Hematopoietic multipotent progenitor cell treated with erythropoietin and hydrocortisone succinate and interleukin-3 and kit ligand, for 8 days (in vitro differentiated cells): ENCODE data around the gene CFAP57.

Experiments
- DNase-seq: peaks from one replicate; pipeline ENCODE4 v3.0.0-alpha.2; 2015

Gene CFAP57

DNA sequence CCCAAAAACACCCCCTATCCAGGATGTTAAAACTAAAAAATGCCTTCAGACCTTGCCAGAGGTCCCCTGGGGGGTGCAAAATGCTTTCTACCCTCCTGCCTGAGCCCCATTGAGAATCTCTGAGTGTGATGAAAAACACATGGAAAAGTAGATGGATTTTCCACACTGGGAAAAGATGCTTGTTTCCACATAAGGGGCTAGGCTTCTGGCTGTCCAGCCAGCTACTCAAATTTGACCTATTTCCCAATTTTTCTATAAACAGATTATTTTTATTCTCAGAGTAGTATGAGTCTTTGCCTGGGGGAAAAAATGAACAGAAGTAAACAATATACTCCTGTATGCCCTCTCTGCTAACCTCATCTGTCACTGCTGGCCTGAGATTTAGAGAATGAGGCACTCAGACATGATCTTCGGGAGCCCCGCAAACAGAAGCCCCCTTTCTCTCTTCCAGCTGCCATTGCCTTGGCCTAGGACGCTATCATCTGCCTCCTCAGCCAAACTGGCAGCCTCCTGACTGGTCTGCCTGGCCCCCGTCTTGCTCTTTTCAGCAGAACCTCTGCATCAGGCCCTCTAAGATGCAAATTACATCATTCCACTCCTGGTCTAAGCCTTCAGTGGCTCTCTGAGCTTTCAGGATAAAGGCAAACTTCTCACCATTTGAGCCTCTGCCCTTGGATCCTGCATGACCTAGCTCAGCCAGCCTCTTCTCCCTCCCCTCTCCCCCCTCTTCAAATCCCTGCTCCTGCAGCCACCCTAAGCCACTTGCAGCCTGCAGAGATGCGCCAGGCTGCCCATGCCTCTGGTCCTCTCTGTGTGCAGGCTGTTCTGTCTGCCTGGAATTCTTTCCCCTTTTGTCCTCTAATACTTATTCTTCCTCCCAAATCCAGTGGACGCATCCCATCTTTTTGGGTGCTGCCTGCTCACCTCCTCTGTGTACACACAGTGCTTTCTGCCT is 58.0 kb downstream of the CFAP57 start:
- no peak for DNase-seq

DNA sequence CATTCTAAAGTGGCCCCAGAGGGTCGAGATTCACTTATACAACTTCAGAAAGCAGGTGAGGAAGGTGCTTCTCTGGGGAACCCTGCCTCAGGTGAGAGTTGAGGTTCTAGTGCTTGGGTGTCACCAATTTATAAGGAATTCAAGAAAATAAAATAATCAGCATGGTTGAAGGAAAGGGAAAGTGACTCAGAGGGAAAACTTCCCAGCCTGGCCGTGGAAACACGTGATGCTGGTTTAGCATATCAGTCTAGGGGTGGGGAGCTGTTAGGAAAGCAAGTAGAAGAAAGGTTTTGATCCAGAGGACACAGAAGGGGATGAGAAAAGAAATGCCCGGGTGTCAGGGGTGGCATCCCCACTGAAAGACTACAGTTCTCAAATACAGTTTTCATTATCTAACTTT is 59.9 kb downstream of the CFAP57 start:
- DNase-seq, result no peak

DNA sequence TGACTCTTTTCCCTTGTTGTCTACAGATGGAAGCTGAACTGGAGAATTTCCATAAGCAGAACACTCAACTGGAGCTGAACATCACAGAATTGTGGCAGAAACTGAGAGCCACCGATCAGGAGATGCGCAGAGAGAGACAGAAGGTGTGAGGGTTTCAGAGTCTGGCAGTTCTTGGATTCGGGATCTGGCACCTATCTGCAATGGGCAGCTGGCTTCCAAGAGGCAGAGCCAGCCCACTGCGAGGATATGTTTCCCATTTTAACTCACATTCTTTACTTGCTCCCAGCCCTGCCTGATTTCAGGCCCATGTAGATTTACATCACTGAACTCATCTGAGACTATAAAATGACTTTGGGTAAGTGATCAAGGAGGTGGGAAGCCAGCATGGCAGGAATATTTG is 60.4 kb downstream of the CFAP57 start:
- DNase-seq, result no peak

DNA sequence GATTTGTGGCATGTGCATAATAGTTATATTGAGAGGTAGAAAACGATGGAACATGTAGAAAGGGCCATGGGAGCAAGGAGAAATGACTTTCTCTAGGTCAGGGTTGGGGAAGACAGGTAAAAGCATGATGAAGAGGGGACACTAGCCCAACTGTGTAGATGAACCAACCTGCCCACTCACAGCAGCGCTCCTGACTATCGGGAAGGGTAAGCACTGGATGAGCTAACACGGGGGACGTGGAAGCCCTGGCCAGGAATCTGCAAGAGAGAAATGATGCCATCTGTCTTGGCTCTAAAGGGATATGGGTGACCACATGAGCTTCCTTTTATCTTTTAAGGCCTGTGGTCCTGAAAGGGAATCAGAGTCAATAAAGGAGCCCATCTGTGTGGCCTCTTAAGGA is 61.5 kb downstream of the CFAP57 start:
- no peak for DNase-seq

DNA sequence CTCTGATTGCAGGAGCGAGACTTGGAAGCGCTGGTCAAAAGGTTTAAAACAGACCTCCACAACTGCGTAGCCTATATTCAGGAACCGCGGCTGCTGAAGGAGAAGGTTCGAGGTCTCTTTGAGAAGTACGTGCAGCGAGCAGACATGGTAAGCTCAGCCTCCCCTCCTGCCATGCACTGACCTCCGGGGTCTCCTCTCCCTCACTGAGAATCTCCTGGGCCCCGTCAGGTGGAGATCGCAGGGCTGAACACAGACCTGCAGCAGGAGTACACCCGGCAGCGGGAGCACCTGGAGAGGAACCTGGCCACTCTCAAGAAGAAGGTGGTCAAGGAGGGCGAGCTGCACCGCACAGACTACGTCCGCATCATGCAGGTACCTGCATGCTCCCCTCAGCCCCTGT is 62.1 kb downstream of the CFAP57 start:
- DNase-seq, result no peak

DNA sequence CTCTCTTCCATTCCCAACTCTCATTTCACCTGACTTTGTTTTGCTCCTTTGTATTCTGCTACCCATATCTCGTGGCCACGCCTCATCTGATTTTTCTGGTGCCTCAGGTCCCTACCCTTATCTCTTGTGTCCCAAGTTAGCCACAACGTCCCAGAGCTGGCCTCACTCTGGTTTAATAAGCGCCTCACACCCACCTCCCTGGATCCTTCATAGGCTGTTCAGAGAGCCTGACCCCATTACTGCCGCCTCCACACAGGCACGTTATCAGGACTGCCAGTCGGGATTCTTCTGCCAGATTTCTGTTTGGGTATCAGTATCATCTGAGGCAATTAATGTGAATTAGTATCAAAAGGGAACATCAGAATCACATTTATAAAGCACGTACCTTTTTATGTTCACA is 62.9 kb downstream of the CFAP57 start:
- peak; percentile 10 for DNase-seq

DNA sequence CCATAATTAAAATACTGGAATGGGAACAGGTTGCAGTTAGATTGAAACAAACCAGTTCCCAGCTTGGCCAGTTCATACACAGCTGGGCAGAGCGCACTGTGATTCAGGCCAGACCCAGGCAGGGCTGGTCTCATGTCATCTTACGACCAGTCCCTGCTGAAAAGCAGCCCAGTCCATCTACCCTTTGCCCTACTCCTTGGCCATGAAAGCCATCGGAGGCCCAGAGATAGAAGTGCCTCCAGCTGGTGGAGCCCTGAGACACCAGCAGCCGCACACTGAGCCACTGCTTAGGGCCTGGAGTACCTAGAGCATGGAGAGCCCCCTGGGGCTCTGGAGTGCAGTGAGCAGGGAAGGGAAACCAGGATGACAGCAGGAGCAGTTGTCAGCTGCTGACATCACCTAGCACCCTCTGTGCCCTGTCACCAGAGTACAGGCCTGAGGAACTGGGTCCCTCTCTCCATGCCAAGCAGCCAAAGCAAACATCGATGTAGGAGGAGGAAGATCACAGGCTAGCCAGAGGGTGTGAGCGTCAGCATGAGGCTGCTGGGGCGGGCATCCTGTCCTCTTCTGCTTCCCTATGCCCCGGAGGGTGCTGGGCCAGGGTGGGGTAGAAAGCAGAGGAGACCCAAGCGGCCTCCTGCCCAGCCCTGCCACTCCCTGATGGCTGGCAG is 63.5 kb downstream of the CFAP57 start:
- no peak for DNase-seq

DNA sequence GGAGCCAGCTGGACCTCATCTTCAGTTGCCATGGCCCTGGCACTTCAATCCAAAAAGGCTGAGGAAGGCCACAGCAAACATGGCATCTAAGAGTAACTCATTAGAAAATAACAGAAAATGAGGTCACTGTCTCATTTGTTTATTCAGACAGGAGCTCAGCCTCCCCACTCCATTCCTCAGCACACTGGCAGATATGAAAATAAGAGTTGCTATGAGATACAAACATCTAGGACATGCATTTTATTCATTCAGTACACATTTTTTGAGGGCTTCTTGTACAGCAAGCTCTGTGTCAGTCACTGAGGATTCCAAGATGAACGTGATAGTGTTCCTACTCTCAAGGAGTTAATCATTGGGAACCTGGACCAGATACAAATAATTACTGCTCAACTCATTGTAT is 65.0 kb downstream of the CFAP57 start:
- no peak for DNase-seq

DNA sequence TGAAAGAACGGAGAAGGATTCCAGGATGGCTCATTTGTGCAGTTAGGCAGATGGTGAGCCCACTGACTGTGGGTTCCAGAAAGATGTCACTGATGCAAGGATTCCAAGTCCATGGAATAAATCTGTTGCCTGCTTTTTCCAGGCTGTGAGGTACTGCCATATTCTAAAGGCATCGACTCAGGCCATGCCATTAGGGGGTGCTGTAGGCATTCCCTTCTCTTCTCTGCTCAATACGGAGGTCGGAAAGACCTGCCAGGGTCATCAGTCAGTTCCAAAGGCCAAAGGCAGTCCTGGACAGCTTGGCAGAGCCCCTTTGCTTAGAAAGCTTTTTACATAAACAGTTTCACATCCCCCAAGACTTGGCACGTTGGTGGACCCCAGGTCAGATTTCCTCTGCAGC is 66.0 kb downstream of the CFAP57 start:
- peak; percentile 76 for DNase-seq

DNA sequence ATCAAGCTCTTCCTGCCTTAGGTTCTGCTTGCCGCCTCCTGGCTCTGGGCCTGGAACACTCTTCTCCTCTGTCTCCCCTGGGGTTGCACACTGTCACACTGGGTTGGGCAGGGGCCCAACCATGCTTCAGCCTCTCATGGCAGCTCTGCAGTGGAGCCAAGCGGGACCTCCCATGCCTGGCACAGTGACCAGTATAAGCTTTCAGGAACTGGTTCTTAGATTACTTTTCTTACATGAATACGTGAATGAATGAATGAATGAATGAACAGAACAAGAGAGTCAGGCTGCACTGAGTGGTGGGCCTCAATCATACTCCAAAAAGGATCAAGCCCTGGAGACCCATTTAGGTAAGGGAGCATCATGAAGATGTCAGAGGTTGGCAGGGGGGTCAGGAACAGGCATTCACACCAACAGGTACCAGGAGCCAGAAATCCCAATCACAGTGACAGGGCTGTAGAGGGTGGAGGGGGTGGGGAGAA is 66.9 kb downstream of the CFAP57 start:
- DNase-seq, result no peak

DNA sequence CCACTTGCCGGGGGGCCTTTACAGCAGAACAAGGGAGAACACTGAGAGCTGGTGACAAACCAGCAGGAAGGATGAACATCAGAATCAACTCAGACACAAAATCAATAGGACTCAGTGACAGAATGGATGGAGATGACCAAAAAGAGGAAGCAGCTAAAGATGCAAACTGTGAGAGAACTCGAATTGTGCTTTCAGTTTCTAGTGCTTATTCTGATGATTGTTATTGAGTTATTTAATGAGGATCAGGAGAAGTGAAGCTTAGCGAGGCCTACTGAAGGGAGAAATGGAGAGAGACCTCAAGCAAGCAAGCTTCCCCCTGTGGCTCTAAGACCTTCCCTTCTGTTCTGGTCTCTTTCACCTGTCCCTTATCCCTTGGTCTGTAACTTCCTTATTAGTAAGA is 67.4 kb downstream of the CFAP57 start:
- no peak for DNase-seq

DNA sequence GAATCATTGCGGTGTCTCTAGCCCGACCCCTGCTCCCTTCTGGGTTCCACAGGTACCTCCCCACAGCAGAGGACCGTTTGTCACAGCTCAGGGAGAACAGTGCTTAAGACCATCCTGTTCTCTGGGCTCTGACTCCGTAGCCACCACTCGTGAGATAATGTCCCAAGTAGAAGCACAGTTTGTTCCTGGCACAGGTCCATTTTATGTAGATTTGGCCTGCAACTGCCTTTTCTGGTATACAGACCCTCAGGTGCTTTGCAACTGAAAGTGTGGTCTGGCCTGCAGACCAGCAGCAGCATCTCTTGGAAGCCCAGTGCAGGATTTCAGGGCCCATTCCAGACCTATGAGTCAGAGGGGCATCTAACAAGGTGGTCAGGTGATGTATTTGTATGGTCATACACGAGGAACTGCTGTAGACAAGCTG is 69.3 kb downstream of the CFAP57 start:
- no peak for DNase-seq

DNA sequence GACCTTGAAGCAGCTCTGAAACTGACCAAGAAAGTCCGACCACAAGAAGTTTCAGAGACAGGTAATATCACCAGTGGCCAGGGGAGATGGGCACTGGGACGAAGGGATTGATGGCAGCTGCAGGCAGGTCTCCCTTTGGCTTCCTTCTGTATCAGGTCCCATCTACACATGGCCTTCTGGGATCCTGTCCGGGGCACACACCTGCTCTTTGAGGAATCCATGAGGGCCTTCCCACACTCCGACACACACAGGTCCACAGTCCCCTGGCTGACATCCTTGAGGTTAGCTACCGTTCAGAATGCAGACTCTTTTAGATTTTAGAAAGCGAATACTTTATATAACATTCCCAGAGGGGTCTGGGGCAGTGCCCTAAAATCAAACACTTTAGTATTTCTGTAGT is 71.2 kb downstream of the CFAP57 start:
- DNase-seq, result no peak

DNA sequence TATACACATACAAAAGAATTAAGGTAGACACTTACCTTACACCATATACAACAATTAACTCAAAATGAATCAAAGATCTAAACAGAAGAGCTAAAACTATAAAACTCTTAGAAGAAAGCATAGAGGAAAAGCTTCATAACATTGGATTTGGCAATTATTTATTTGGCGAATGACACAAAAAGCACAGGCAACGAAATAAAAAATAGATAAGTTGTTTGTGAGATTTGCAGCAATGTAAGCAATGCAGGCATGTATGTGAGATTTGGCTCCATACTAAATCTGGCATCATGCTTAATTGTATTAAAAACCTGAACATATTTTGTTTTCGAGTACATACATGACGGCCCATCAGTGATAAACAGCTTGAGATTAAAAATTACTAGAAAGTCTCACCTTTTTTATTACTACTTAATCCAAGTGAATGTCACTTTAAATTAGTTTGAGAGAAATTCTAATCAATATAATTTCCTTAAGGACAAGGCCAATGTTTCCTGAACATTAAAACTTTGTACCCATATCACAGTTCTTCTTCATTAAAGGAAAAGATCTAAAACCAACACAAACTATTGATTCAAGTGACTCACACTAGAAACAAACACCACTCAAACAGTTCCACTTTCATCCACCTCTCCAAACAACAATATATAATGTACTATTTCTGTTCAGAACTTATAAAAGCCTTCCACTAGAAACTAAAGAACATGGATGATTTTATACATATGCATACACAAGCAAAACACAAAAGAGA is 74.5 kb downstream of the CFAP57 start:
- DNase-seq, result no peak

DNA sequence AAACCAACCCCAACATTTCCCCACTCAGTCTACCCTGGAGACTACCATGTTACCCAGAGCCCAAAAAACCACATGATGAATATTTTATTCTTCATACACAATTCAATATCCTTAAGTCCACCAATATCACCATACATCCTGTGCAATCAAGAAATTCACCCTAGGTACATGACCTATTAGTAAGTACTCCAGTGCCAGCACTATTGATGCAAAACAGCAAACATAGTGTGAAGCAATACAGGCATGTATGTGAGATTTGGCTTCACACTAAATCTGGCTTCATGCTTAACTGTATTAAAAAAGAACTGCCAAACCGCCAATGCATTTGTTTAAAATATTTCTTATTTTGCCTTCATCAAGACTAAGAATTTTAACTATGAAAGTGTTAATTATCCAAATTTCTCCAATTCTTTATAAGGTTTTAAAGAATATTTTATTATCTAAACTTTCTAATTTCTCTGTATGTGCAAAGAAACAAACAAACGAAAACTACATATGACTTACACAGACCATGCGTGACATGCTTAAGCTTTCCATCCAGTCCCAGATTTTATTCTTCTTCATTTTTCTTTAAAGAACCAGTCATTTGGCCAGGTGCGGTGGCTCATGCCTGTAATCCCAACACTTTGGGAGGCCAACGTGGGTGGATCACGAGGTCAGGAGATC is 75.3 kb downstream of the CFAP57 start:
- no peak for DNase-seq

DNA sequence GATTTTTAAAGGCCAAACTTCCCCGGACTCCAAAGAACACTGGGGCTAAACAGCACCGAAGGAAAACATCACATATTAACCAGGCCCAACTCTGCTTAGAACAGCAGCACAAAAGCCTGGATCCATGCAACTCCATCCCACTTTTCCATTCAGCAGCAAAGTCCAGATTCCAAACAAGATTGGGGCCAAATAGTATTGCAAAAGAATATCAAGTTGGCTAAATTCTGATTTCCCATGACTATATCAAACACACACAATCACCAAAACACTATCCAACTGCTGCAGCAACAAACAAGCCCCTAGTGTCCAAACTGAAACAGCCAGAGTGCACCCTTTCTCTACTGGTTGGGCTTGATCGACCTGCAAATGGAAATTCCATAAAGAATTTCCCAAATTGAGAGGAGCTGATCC is 78.2 kb downstream of the CFAP57 start:
- no peak for DNase-seq

DNA sequence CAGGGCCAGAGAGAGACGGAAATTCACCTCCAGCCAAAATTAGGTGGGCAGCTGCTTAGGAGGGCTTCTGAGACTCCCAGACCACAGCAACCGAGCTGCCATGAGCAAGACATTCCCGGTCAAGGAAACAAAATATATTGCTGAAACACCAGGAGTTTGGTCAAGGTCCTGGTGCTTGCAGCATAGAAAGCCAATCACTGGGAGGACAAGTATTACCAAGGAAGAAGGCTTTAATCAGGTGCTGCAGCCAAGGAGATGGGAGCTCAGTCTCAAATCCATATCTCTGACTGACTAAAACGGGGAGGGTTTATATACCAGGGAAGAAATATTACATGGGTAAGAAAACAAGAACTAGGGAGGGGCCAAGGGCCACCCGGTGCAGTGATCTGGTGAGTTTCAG is 78.9 kb downstream of the CFAP57 start:
- no peak for DNase-seq

DNA sequence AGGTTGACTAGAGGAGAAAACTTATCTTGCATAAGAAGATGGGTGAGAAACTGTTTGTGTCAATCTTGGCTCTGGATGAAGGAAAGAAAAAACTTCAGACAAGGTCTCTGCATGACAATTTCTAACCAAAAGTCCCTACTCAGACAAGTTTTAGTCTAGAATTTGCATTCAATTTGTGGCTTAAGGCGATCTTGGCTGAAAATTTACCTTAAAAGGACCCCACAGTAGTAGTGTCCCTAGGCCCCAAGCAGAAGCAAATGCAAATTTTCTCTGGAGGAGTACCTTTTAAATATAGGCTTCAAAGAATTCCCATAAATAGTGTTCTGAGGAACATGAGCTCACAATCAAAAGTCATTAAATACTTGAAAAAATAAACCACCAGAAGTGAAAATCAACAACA is 80.1 kb downstream of the CFAP57 start:
- no peak for DNase-seq

DNA sequence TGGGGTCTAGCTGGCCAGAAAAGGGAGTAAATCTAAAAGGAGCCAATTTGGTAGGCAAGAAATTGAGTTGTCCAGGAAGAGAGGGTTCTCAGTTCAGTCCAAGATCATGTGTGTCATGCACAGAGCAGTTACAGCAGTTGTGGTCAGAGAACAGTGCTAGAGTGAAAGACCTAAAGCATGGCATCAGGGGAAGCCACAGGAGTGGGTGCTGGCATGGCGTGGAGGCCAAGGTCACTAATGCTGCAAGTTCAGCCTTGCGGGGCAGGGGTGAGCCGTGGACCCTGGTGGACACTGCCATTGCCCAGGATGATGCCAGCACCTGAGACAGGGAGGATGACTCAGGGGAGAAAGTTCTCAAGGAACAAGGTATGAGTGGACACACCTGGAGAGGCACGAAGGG is 81.0 kb downstream of the CFAP57 start:
- no peak for DNase-seq

DNA sequence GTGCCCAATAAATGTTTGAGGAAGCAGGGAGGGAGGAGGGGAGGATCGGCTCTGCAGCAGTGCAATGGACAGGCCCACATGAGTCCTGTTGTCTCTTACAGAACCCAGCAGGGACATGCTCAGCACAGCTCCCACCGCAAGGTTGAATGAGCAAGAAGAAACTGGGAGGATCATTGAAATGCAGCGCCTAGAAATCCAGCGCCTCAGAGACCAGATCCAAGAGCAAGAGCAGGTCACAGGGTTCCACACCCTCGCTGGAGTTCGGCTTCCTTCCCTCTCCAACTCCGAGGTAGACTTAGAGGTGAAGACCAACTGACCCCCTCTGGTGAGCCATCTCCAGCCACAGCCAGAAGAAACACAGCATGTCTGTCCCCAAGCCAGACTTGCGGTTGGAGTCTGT is 81.7 kb downstream of the CFAP57 start:
- no peak for DNase-seq

DNA sequence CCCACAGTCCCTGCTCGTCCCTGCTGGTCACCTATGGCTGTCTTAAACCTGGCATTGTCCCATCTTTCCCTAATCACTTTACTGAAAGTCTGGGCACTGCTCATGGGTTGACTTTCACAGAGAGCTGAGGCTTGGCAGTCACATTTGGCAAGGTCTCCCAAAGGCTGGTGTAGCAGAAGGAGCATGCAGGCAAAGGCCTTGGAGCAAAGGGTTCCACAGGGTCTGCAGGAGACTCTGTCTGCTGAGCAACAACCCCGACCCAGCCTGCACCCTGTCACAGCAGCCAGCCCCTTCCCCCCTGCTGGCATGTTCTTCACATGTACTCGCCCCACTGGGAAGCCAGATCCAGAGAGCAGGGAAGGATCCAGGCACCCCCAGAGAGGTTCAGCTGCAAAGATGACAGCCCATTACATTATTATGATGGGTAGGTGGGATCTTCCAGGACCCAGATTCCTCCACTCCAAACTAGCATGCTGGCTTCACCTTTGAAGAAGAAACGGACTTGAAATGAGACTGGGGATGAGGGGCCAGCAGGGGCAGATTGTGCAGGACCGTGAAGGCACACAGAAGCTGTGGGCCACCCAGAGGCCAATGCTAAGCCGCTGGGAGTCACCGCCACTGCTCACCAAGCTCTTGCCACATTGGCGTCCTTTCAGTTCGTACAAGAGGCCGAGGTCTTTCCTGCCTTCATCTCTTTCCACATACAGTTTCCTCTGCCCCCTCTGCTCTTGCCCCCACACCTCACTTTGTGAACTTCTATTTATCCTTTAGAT is 83.5 kb downstream of the CFAP57 start:
- no peak for DNase-seq
